Chondrocyte (in vitro differentiated cells): ENCODE data around the gene NHLRC2. TPM values are rescaled to one million over a fixed set of nuclear protein-coding genes. Genes with fewer than 3 reads are reported as not detected.

Experiments
- DNase-seq: peaks from one replicate; pipeline ENCODE4 v3.0.0; 2021; ENCODE audit warnings: mixed read lengths, low spot score
- H3K27ac Mint-ChIP-seq: one replicate; pipeline ENCODE4 v1.8.0; 2021; ENCODE audit warnings: mild to moderate bottlenecking, moderate library complexity, mixed read lengths; ENCODE audit not compliant: unreplicated experiment
- H3K27me3 Mint-ChIP-seq: 2 replicates; pipeline ENCODE4 v1.8.0; 2021; ENCODE audit warnings: low read depth, mixed read lengths
- H3K36me3 Mint-ChIP-seq: 2 replicates; pipeline ENCODE4 v1.8.0; 2021; ENCODE audit warnings: low read depth, mixed read lengths
- H3K4me1 Mint-ChIP-seq: 2 replicates; pipeline ENCODE4 v1.8.0; 2021; ENCODE audit warnings: low read depth, mild to moderate bottlenecking, mixed read lengths
- H3K4me3 Mint-ChIP-seq: one replicate; pipeline ENCODE4 v1.8.0; 2021; ENCODE audit warnings: mild to moderate bottlenecking, moderate library complexity, mixed read lengths; ENCODE audit not compliant: unreplicated experiment
- H3K9me3 Mint-ChIP-seq: 2 replicates; pipeline ENCODE4 v1.8.0; 2021; ENCODE audit warnings: low read depth, mixed read lengths
- CTCF ChIP-seq: fragments of 200-600 bp; sonication (generic); IDR thresholded peaks from 2 replicates; pipeline ENCODE4 v1.5.0; 2021; ENCODE audit warnings: antibody characterized with exemption, mild to moderate bottlenecking, moderate library complexity
- total RNA-seq: library from RNA; stranded (reverse); gene quantifications from 3 replicates; pipeline ENCODE4 v1.2.1, GENCODE V29; 2021

The NHLRC2 gene
- total RNA-seq, 1 donor from 2014 or later: 29.2 TPM

- no peaks in the 10 kb centered on the region for H3K4me1 Mint-ChIP-seq
- no peaks in the 10 kb centered on the region for H3K9me3 Mint-ChIP-seq
- H3K36me3 Mint-ChIP-seq: peaks cover 11% of the 10 kb centered on the region
- H3K27me3 Mint-ChIP-seq: no peaks in the 10 kb centered on the region
- DNase-seq: no peak
- no peak overlapping the region for H3K4me3 Mint-ChIP-seq
- H3K27ac Mint-ChIP-seq: no peak overlapping the region
- no peak for TF ChIP-seq CTCF
Observed at GRCh38 chr10:113842171-113842570, 12.3 kb upstream of the NHLRC2 start.

- DNase-seq: no peak
- TF ChIP-seq CTCF: no peak
- no peaks in the 10 kb centered on the region for H3K4me1 Mint-ChIP-seq
- peaks cover 11% of the 10 kb centered on the region for H3K36me3 Mint-ChIP-seq
- H3K4me3 Mint-ChIP-seq: no peak overlapping the region
- no peaks in the 10 kb centered on the region for H3K27me3 Mint-ChIP-seq
- H3K9me3 Mint-ChIP-seq: no peaks in the 10 kb centered on the region
- no peak overlapping the region for H3K27ac Mint-ChIP-seq
Observed at GRCh38 chr10:113843972-113844485, 10.4 kb upstream of the NHLRC2 start.

- Mint-ChIP-seq H3K36me3 (peaks cover 11% of the 10 kb centered on the region), H3K9me3 (no peaks in the 10 kb centered on the region), H3K27ac (no peak overlapping the region), H3K27me3 (no peaks in the 10 kb centered on the region), H3K4me1 (no peaks in the 10 kb centered on the region), H3K4me3 (no peak overlapping the region)
- no peak for DNase-seq
- TF ChIP-seq CTCF: no peak
Observed at GRCh38 chr10:113846036-113846435, 8.4 kb upstream of the NHLRC2 start.

GRCh38 chr10:113849140-113849803, 5.2 kb upstream of the NHLRC2 start:
- Mint-ChIP-seq H3K27me3 (no peaks in the 10 kb centered on the region), H3K27ac (no peak overlapping the region), H3K9me3 (no peaks in the 10 kb centered on the region), H3K4me1 (peaks cover 7% of the 10 kb centered on the region), H3K36me3 (peaks cover 7% of the 10 kb centered on the region), H3K4me3 (no peak overlapping the region)
- no peak for TF ChIP-seq CTCF
- no peak for DNase-seq

GRCh38 chr10:113849946-113850345, 4.5 kb upstream of the NHLRC2 start:
- H3K27me3 Mint-ChIP-seq: no peaks in the 10 kb centered on the region
- no peak for DNase-seq
- no peaks in the 10 kb centered on the region for H3K9me3 Mint-ChIP-seq
- peaks cover 7% of the 10 kb centered on the region for H3K4me1 Mint-ChIP-seq
- TF ChIP-seq CTCF: no peak
- peaks cover 7% of the 10 kb centered on the region for H3K36me3 Mint-ChIP-seq
- H3K4me3 Mint-ChIP-seq: no peak overlapping the region
- H3K27ac Mint-ChIP-seq: no peak overlapping the region
